Measurements from ENCODE around the gene STAMBP. TPM values are rescaled to one million over a fixed set of nuclear protein-coding genes. Genes with fewer than 3 reads are reported as not detected.

STAMBP gene
- total and polyA plus RNA-seq, 2 of the 4 experiments (the other 2 are of a cell fraction), result 29.7 to 38.7 TPM

DNA sequence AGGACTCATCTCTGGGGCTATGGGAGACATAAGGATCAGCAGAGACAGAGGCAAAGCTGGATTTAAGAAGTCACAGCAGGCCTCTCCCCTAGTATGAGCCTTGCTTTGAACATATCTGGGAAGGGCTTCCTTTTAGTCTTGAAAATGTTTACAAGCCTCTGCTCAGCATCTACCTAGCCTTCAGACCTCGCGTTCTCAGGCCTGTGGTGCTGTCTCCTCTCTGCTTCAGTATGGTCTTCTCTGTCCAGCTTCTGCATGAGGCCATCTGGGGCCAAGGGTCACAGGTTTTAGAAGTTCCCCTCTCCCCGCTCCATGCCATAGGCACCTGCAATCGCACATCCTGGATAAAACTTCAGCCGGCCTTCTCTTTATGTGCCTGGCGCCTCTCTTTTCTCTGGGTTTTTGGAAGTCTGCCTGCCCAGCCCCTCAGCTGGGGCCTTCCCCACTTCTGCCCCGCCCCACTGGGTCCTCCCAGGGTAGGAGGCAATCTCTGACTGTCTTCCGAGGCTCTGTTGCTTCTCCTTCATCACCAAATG, 71.1 kb downstream of the STAMBP start:
- H4K5ac ChIP-seq (ENCODE audit: low read depth, low read length), result no peak overlapping the region
- H2BK15ac ChIP-seq (ENCODE audit: low read depth, low read length), result no peak overlapping the region
- H3K9ac ChIP-seq (ENCODE audit: low read depth, low read length), result no peak overlapping the region
- H2AK5ac ChIP-seq (ENCODE audit: low read depth, low read length), result no peak overlapping the region
- H4K8ac ChIP-seq (ENCODE audit: low read depth in 2 of 2, low read length in 2 of 2), result no peak overlapping the region
- H3K4me3 ChIP-seq (ENCODE audit: insufficient read depth, low read depth, low read length), result no peak overlapping the region
- H2AFZ ChIP-seq (replicated peaks; ENCODE audit: low read length, poor library complexity), result no peak overlapping the region
- no peak overlapping the region for H4K91ac ChIP-seq (ENCODE audit: insufficient read depth, low read depth, low read length)
- TF ChIP-seq CEBPB (IDR thresholded peaks at IDR 0.05; ENCODE audit: low read depth, low read length) (no peak), MXI1 (IDR thresholded peaks at IDR 0.05; ENCODE audit: borderline replicate concordance, low read depth, low read length) (no peak), MAZ (IDR thresholded peaks at IDR 0.05; ENCODE audit: borderline replicate concordance, low read depth, low read length) (no peak), RAD21 (IDR thresholded peaks at IDR 0.05; ENCODE audit: low read length) (no peak), FOS (IDR thresholded peaks at IDR 0.05; ENCODE audit: low read depth, low read length) (no peak), RFX5 (IDR thresholded peaks at IDR 0.05; ENCODE audit: low read depth, low read length) (no peak), SMC3 (IDR thresholded peaks at IDR 0.05; ENCODE audit: low read depth, low read length) (no peak)
- TF ChIP-seq, protein P1, sequence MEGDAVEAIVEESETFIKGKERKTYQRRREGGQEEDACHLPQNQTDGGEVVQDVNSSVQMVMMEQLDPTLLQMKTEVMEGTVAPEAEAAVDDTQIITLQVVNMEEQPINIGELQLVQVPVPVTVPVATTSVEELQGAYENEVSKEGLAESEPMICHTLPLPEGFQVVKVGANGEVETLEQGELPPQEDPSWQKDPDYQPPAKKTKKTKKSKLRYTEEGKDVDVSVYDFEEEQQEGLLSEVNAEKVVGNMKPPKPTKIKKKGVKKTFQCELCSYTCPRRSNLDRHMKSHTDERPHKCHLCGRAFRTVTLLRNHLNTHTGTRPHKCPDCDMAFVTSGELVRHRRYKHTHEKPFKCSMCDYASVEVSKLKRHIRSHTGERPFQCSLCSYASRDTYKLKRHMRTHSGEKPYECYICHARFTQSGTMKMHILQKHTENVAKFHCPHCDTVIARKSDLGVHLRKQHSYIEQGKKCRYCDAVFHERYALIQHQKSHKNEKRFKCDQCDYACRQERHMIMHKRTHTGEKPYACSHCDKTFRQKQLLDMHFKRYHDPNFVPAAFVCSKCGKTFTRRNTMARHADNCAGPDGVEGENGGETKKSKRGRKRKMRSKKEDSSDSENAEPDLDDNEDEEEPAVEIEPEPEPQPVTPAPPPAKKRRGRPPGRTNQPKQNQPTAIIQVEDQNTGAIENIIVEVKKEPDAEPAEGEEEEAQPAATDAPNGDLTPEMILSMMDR (conservative IDR thresholded peaks at IDR 0.05; ENCODE audit: low read depth, low read length), result no peak
- TF ChIP-seq, protein P2, sequence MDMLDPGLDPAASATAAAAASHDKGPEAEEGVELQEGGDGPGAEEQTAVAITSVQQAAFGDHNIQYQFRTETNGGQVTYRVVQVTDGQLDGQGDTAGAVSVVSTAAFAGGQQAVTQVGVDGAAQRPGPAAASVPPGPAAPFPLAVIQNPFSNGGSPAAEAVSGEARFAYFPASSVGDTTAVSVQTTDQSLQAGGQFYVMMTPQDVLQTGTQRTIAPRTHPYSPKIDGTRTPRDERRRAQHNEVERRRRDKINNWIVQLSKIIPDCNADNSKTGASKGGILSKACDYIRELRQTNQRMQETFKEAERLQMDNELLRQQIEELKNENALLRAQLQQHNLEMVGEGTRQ (IDR thresholded peaks at IDR 0.05; ENCODE audit: low read depth, low read length), result no peak
- dilution Hi-C loops (cut with HindIII; ENCODE audit: low sequenced_read_pairs, unreplicated experiment) (no loop called here), intact Hi-C loops (cut with micrococcal nuclease) (no loop called here), in situ Hi-C loops (cut with MboI; ENCODE audit: low sequenced_read_pairs) (no loop called here)
- H3K79me1 ChIP-seq (ENCODE audit: low read depth in 1 of 2, low read length in 2 of 2), result peaks cover 27 to 77% of the 10 kb centered on the region in 2 experiments
- H4K20me1 ChIP-seq (ENCODE audit: insufficient read depth, low read length), result peaks cover 88% of the 10 kb centered on the region
- H3K23ac ChIP-seq (ENCODE audit: low read depth, low read length), result 0 out of 2 replicates have a peak overlapping the region, but pooled peaks have one; percentile 16
- peaks cover 32% of the 10 kb centered on the region for H3K9me1 ChIP-seq (ENCODE audit: insufficient read depth, low read length)
- no peak overlapping the region for H2BK5ac ChIP-seq (ENCODE audit: low read depth, low read length, poor library complexity, severe bottlenecking)
- H3K27me3 ChIP-seq (ENCODE audit: control insufficient read depth, insufficient read depth, low read length), result no peaks in the 10 kb centered on the region
- no peak overlapping the region for H3K4ac ChIP-seq (ENCODE audit: low read depth, low read length)
- no peak overlapping the region for H3K27ac ChIP-seq (ENCODE audit: insufficient read depth, low read length)
- WGBS, 2 experiments (ENCODE audit: extremely low coverage in 2 of 2, insufficient read length in 1 of 2), result 67% methylated on average over 3 of the region's 8 CpGs; no CpG with 5 or more reads in 1 of the 2 experiments
- no peak overlapping the region for H2BK120ac ChIP-seq (ENCODE audit: low read depth, low read length)
- H3K4me1 ChIP-seq (ENCODE audit: control insufficient read depth, insufficient read depth, low read length), result peaks cover 13% of the 10 kb centered on the region
- H3K9me3 ChIP-seq (ENCODE audit: control insufficient read depth, insufficient read depth, low read length), result no peaks in the 10 kb centered on the region
- DNase-seq, result no peak
- H2AK9ac ChIP-seq (replicated peaks; ENCODE audit: low read depth, low read length, poor library complexity), result no peak overlapping the region
- no peak overlapping the region for H3K4me2 ChIP-seq (ENCODE audit: low read depth, low read length)
- H2BK20ac ChIP-seq (ENCODE audit: low read depth, low read length), result no peak overlapping the region
- no peak overlapping the region for H3K18ac ChIP-seq (ENCODE audit: low read depth, low read length)
- no peak overlapping the region for H3K14ac ChIP-seq (replicated peaks; ENCODE audit: low read depth, low read length)
- no peak overlapping the region for H3K56ac ChIP-seq (ENCODE audit: extremely low read depth, insufficient read depth, low read length)
- H3K36me3 ChIP-seq (ENCODE audit: control insufficient read depth, insufficient read depth, low read length), result peaks cover 42% of the 10 kb centered on the region
- no peak for ATAC-seq (ENCODE audit: low read depth)
- ChIA-PET POLR2A (ENCODE audit: unreplicated experiment) (no interaction called here), CTCF (no interaction called here)
- no TSS peak for BruUV-seq (replicated peaks)

Data from IMR-90 (cell line).